ENCODE measurements around the gene SELP. TPM values are rescaled to one million over a fixed set of nuclear protein-coding genes. Genes with fewer than 3 reads are reported as not detected.

SELP gene
- total and polyA plus RNA-seq, 2 of the 13 experiments (the other 11 are each of a cell fraction or from before 2014, with no cell fraction given), result 0.11 TPM; not detected in 1

DNA sequence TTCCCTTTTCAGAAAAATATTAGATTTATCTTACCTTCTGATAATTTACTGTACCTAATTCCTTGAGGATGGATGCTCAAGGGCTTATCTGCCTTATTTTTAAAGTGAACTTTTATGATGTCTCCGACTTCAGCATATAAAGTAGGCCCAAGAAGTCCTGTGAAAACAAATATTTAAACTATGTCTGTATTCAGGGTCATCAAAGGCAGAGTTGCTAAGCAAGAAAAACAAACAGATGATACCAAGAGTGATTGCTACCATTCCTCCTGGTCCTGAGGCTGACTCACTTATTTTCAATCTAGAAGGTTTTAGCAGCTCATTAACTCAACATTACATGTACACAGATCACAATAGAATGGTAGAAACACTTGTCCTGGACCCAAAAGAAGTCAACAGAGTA is 57.7 kb downstream of the SELP start (continued):
- TF ChIP-seq, protein P1, sequence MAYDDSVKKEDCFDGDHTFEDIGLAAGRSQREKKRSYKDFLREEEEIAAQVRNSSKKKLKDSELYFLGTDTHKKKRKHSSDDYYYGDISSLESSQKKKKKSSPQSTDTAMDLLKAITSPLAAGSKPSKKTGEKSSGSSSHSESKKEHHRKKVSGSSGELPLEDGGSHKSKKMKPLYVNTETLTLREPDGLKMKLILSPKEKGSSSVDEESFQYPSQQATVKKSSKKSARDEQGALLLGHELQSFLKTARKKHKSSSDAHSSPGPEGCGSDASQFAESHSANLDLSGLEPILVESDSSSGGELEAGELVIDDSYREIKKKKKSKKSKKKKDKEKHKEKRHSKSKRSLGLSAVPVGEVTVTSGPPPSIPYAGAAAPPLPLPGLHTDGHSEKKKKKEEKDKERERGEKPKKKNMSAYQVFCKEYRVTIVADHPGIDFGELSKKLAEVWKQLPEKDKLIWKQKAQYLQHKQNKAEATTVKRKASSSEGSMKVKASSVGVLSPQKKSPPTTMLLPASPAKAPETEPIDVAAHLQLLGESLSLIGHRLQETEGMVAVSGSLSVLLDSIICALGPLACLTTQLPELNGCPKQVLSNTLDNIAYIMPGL (CRISPR knock-in tag; IDR thresholded peaks at IDR 0.05; ENCODE audit: borderline replicate concordance in 1 of 2, low read depth in 1 of 2), result no peak
- TF ChIP-seq MIXL1 (CRISPR knock-in tag; IDR thresholded peaks at IDR 0.05), result peak; percentile 74
- peak; percentile 79 for TF ChIP-seq RARA (CRISPR knock-in tag; IDR thresholded peaks at IDR 0.05)
- TF ChIP-seq, protein P2, sequence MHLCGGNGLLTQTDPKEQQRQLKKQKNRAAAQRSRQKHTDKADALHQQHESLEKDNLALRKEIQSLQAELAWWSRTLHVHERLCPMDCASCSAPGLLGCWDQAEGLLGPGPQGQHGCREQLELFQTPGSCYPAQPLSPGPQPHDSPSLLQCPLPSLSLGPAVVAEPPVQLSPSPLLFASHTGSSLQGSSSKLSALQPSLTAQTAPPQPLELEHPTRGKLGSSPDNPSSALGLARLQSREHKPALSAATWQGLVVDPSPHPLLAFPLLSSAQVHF (CRISPR knock-in tag; IDR thresholded peaks at IDR 0.05), result no peak
- TF ChIP-seq, protein P3, sequence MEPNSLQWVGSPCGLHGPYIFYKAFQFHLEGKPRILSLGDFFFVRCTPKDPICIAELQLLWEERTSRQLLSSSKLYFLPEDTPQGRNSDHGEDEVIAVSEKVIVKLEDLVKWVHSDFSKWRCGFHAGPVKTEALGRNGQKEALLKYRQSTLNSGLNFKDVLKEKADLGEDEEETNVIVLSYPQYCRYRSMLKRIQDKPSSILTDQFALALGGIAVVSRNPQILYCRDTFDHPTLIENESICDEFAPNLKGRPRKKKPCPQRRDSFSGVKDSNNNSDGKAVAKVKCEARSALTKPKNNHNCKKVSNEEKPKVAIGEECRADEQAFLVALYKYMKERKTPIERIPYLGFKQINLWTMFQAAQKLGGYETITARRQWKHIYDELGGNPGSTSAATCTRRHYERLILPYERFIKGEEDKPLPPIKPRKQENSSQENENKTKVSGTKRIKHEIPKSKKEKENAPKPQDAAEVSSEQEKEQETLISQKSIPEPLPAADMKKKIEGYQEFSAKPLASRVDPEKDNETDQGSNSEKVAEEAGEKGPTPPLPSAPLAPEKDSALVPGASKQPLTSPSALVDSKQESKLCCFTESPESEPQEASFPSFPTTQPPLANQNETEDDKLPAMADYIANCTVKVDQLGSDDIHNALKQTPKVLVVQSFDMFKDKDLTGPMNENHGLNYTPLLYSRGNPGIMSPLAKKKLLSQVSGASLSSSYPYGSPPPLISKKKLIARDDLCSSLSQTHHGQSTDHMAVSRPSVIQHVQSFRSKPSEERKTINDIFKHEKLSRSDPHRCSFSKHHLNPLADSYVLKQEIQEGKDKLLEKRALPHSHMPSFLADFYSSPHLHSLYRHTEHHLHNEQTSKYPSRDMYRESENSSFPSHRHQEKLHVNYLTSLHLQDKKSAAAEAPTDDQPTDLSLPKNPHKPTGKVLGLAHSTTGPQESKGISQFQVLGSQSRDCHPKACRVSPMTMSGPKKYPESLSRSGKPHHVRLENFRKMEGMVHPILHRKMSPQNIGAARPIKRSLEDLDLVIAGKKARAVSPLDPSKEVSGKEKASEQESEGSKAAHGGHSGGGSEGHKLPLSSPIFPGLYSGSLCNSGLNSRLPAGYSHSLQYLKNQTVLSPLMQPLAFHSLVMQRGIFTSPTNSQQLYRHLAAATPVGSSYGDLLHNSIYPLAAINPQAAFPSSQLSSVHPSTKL (CRISPR knock-in tag; IDR thresholded peaks at IDR 0.05), result peak; percentile 93
- no peak for TF ChIP-seq ZMYM3 (CRISPR knock-in tag; IDR thresholded peaks at IDR 0.05)
- no peak for TF ChIP-seq LCORL (IDR thresholded peaks at IDR 0.05)
- TF ChIP-seq LCORL (CRISPR knock-in tag; IDR thresholded peaks at IDR 0.05), result no peak
- TF ChIP-seq ZFP36L1 (CRISPR knock-in tag; IDR thresholded peaks at IDR 0.05), result no peak
- no peak for TF ChIP-seq ZNF605 (CRISPR knock-in tag; IDR thresholded peaks at IDR 0.05)
- TF ChIP-seq, protein P4, sequence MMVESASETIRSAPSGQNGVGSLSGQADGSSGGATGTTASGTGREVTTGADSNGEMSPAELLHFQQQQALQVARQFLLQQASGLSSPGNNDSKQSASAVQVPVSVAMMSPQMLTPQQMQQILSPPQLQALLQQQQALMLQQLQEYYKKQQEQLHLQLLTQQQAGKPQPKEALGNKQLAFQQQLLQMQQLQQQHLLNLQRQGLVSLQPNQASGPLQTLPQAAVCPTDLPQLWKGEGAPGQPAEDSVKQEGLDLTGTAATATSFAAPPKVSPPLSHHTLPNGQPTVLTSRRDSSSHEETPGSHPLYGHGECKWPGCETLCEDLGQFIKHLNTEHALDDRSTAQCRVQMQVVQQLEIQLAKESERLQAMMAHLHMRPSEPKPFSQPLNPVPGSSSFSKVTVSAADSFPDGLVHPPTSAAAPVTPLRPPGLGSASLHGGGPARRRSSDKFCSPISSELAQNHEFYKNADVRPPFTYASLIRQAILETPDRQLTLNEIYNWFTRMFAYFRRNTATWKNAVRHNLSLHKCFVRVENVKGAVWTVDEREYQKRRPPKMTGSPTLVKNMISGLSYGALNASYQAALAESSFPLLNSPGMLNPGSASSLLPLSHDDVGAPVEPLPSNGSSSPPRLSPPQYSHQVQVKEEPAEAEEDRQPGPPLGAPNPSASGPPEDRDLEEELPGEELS (CRISPR knock-in tag; IDR thresholded peaks at IDR 0.05), result peak; percentile 77
- no peak for TF ChIP-seq SP1 (IDR thresholded peaks at IDR 0.05)
- TF ChIP-seq SP1 (CRISPR knock-in tag; IDR thresholded peaks at IDR 0.05), result no peak
- TF ChIP-seq, protein P5, sequence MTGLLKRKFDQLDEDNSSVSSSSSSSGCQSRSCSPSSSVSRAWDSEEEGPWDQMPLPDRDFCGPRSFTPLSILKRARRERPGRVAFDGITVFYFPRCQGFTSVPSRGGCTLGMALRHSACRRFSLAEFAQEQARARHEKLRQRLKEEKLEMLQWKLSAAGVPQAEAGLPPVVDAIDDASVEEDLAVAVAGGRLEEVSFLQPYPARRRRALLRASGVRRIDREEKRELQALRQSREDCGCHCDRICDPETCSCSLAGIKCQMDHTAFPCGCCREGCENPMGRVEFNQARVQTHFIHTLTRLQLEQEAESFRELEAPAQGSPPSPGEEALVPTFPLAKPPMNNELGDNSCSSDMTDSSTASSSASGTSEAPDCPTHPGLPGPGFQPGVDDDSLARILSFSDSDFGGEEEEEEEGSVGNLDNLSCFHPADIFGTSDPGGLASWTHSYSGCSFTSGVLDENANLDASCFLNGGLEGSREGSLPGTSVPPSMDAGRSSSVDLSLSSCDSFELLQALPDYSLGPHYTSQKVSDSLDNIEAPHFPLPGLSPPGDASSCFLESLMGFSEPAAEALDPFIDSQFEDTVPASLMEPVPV (CRISPR knock-in tag; IDR thresholded peaks at IDR 0.05), result no peak
- TF ChIP-seq ZNF75D (CRISPR knock-in tag; IDR thresholded peaks at IDR 0.05; ENCODE audit: borderline replicate concordance), result no peak
- TF ChIP-seq, protein P6, sequence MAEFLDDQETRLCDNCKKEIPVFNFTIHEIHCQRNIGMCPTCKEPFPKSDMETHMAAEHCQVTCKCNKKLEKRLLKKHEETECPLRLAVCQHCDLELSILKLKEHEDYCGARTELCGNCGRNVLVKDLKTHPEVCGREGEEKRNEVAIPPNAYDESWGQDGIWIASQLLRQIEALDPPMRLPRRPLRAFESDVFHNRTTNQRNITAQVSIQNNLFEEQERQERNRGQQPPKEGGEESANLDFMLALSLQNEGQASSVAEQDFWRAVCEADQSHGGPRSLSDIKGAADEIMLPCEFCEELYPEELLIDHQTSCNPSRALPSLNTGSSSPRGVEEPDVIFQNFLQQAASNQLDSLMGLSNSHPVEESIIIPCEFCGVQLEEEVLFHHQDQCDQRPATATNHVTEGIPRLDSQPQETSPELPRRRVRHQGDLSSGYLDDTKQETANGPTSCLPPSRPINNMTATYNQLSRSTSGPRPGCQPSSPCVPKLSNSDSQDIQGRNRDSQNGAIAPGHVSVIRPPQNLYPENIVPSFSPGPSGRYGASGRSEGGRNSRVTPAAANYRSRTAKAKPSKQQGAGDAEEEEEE (CRISPR knock-in tag; IDR thresholded peaks at IDR 0.05; ENCODE audit: borderline replicate concordance), result no peak
- TF ChIP-seq ZNF790 (CRISPR knock-in tag; IDR thresholded peaks at IDR 0.05; ENCODE audit: borderline replicate concordance), result no peak
- no peak for TF ChIP-seq U2AF2 (IDR thresholded peaks at IDR 0.05; ENCODE audit: low read depth, low read length)
- TF ChIP-seq ZNF546 (CRISPR knock-in tag; conservative IDR thresholded peaks at IDR 0.05), result no peak
- TF ChIP-seq ZNF296 (CRISPR knock-in tag; conservative IDR thresholded peaks at IDR 0.05), result no peak

Data from HepG2 (cell line).